Mesenchymal stem cell (in vitro differentiated cells and primary cell): ENCODE results near the gene PNPO.
A peak's percentile ranks its signal among the peaks of the same experiment; 100 is the strongest.

Experiments
- DNase-seq: peaks from one replicate; pipeline ENCODE4 v3.0.0-alpha.2; 2013
- H2AFZ ChIP-seq: one replicate; pipeline ENCODE4 v1.6.1; 2013; ENCODE audit warnings: low read depth, mild to moderate bottlenecking, control low read depth, inconsistent platforms, low read length, moderate library complexity
- H2AK5ac ChIP-seq: 2 replicates; pipeline ENCODE4 v1.6.1; 2013; ENCODE audit warnings: low read length, moderate library complexity, mild to moderate bottlenecking, inconsistent platforms; ENCODE audit not compliant: severe bottlenecking
- H2BK120ac ChIP-seq: one replicate; pipeline ENCODE4 v1.6.1; 2013; ENCODE audit warnings: low read depth, mild to moderate bottlenecking, inconsistent platforms, low read length, moderate library complexity
- H2BK12ac ChIP-seq, 2 experiments: one replicate each; pipeline ENCODE4 v1.6.1; 2013; ENCODE audit warnings: inconsistent platforms in 2 of 2, low read length in 2 of 2, mild to moderate bottlenecking in 2 of 2, moderate library complexity in 2 of 2, control low read depth in 1 of 2
- H2BK15ac ChIP-seq: one replicate; pipeline ENCODE4 v1.6.1; 2013; ENCODE audit warnings: mild to moderate bottlenecking, low read depth, inconsistent platforms; ENCODE audit not compliant: poor library complexity, severe bottlenecking
- H2BK5ac ChIP-seq: 2 replicates; pipeline ENCODE4 v1.6.1; 2013; ENCODE audit warnings: low read depth, mild to moderate bottlenecking, low read length, control low read depth, inconsistent platforms; ENCODE audit not compliant: poor library complexity, severe bottlenecking
- H3K14ac ChIP-seq, 2 experiments: one replicate each; pipeline ENCODE4 v1.6.1; 2013; ENCODE audit warnings: inconsistent platforms in 2 of 2, low read length in 2 of 2, control low read depth in 1 of 2, mild to moderate bottlenecking in 1 of 2, moderate library complexity in 1 of 2
- H3K18ac ChIP-seq, 2 experiments: one replicate each; pipeline ENCODE4 v1.6.1; 2013; ENCODE audit warnings: inconsistent platforms in 2 of 2, low read length in 2 of 2, control low read depth in 1 of 2, low read depth in 1 of 2, mild to moderate bottlenecking in 1 of 2
- H3K23ac ChIP-seq, 2 experiments: one replicate each; pipeline ENCODE4 v1.6.1; 2013; ENCODE audit warnings: inconsistent platforms in 2 of 2, low read length in 2 of 2, mild to moderate bottlenecking in 2 of 2, moderate library complexity in 2 of 2, control low read depth in 1 of 2
- H3K27ac ChIP-seq: 2 replicates; pipeline ENCODE4 v1.5.1; 2013; ENCODE audit warnings: mild to moderate bottlenecking, moderate library complexity, low read length, control low read depth, inconsistent platforms; ENCODE audit not compliant: poor library complexity, severe bottlenecking
- H3K27me3 ChIP-seq, 2 experiments: 2 replicates each; pipeline versions ENCODE4 v1.6.1 to v1.7.0; 2013; ENCODE audit warnings: low read length in 2 of 2, mild to moderate bottlenecking in 2 of 2, moderate library complexity in 2 of 2, control low read depth in 1 of 2, inconsistent platforms in 1 of 2; ENCODE audit not compliant: control insufficient read depth in 1 of 2, insufficient read depth in 1 of 2
- H3K36me3 ChIP-seq, 2 experiments: 2 replicates each; pipeline versions ENCODE4 v1.6.1 to v1.7.0; 2013; ENCODE audit warnings: low read length in 2 of 2, control low read depth in 1 of 2, inconsistent platforms in 1 of 2, low read depth in 1 of 2, mild to moderate bottlenecking in 1 of 2; ENCODE audit not compliant: insufficient read depth in 2 of 2, control insufficient read depth in 1 of 2
- H3K4ac ChIP-seq, 2 experiments: one replicate each; pipeline ENCODE4 v1.6.1; 2013; ENCODE audit warnings: inconsistent platforms in 2 of 2, low read length in 2 of 2, mild to moderate bottlenecking in 2 of 2, moderate library complexity in 2 of 2, control low read depth in 1 of 2, low read depth in 1 of 2
- H3K4me1 ChIP-seq: 2 replicates; pipeline ENCODE4 v1.6.1; 2013; ENCODE audit warnings: low read depth, low read length, control low read depth; ENCODE audit not compliant: control insufficient read depth, insufficient read depth
- H3K4me2 ChIP-seq: 2 replicates; pipeline ENCODE4 v1.6.1; 2013; ENCODE audit warnings: low read length, mild to moderate bottlenecking, inconsistent platforms; ENCODE audit not compliant: poor library complexity, severe bottlenecking
- H3K4me3 ChIP-seq, 2 experiments: 2 replicates each; pipeline versions ENCODE4 v1.5.1 to v1.7.0; 2013; ENCODE audit warnings: low read length in 2 of 2, mild to moderate bottlenecking in 2 of 2, control low read depth in 1 of 2, low read depth in 1 of 2; ENCODE audit not compliant: insufficient read depth in 1 of 2
- H3K79me1 ChIP-seq: replicated peaks from 2 replicates; pipeline ENCODE4 v1.6.1; 2013; ENCODE audit warnings: mild to moderate bottlenecking, control low read depth, low read length, inconsistent platforms; ENCODE audit not compliant: poor library complexity, severe bottlenecking
- H3K9ac ChIP-seq: 2 replicates; pipeline ENCODE4 v1.7.0; 2013; ENCODE audit warnings: mild to moderate bottlenecking, low read length, moderate library complexity
- H3K9me3 ChIP-seq: 2 replicates; pipeline ENCODE4 v1.7.0; 2013; ENCODE audit warnings: mild to moderate bottlenecking, low read length; ENCODE audit not compliant: control insufficient read depth
- H4K8ac ChIP-seq: one replicate; pipeline ENCODE4 v1.6.1; 2013; ENCODE audit warnings: inconsistent platforms, mild to moderate bottlenecking, low read length, moderate library complexity
- H4K91ac ChIP-seq: one replicate; pipeline ENCODE4 v1.6.1; 2013; ENCODE audit warnings: mild to moderate bottlenecking, low read length, inconsistent platforms
- WGBS: methylation state at CpG from one replicate; pipeline ENCODE4 v1.1.7; 2013; ENCODE audit warnings: mixed read lengths; 5-methylcytosine and 5-hydroxymethylcytosine counted together

PNPO gene

GRCh38 chr17:47914306-47914948 is 26.9 kb upstream of the PNPO start:
- H2BK120ac ChIP-seq, result no peak overlapping the region
- no peak overlapping the region for H4K8ac ChIP-seq
- no peak overlapping the region for H2BK12ac ChIP-seq
- DNase-seq, result no peak
- H3K4ac ChIP-seq, result no peak overlapping the region
- H3K9ac ChIP-seq, result no peak overlapping the region
- 77% methylated on average over 4 of the region's 4 CpGs for WGBS
- no peak overlapping the region for H3K4me3 ChIP-seq
- no peak overlapping the region for H3K14ac ChIP-seq
- no peak overlapping the region for H2BK5ac ChIP-seq
- no peak overlapping the region for H2AK5ac ChIP-seq
- no peak overlapping the region for H2AFZ ChIP-seq
- no peak overlapping the region for H3K23ac ChIP-seq
- peaks cover 21% of the 10 kb centered on the region for H3K79me1 ChIP-seq
- no peak overlapping the region for H4K91ac ChIP-seq
- H3K4me1 ChIP-seq, result no peaks in the 10 kb centered on the region
- H3K18ac ChIP-seq, result no peak overlapping the region
- no peak overlapping the region for H3K4me2 ChIP-seq
- no peak overlapping the region for H3K27ac ChIP-seq
- H2BK15ac ChIP-seq, result no peak overlapping the region
- H3K9me3 ChIP-seq, result no peaks in the 10 kb centered on the region
- H3K27me3 ChIP-seq, result no peaks in the 10 kb centered on the region
- H3K36me3 ChIP-seq, result peaks cover 15 to 19% of the 10 kb centered on the region in 2 experiments

- no peak for DNase-seq
- Histone ChIP-seq H3K4me3 (peak overlapping the region in 1 of 2 experiments; percentile 7), H2BK15ac (no peak overlapping the region), H3K23ac (no peak overlapping the region), H4K91ac (no peak overlapping the region), H2AFZ (no peak overlapping the region), H4K8ac (no peak overlapping the region), H3K36me3 (peaks cover 15 to 16% of the 10 kb centered on the region in 2 experiments), H3K9me3 (no peaks in the 10 kb centered on the region), H2AK5ac (no peak overlapping the region), H2BK120ac (no peak overlapping the region), H3K9ac (peak overlapping the region; percentile 51), H3K18ac (no peak overlapping the region), H3K4ac (no peak overlapping the region), H3K27ac (no peak overlapping the region), H3K79me1 (peaks cover 14% of the 10 kb centered on the region), H2BK12ac (no peak overlapping the region), H3K4me2 (no peak overlapping the region), H3K14ac (no peak overlapping the region), H3K27me3 (no peaks in the 10 kb centered on the region), H3K4me1 (no peaks in the 10 kb centered on the region), H2BK5ac (no peak overlapping the region)
- 95% methylated on average over 12 of the region's 12 CpGs for WGBS
Measured at GRCh38 chr17:47915776-47916398, 25.5 kb upstream of the PNPO start.

- WGBS, result 97% methylated on average over 18 of the region's 19 CpGs
Measured at GRCh38 chr17:47916489-47917208, 24.7 kb upstream of the PNPO start.

GRCh38 chr17:47917581-47917980 is 23.8 kb upstream of the PNPO start:
- Histone ChIP-seq H3K9ac (no peak overlapping the region), H3K27me3 (no peaks in the 10 kb centered on the region), H3K4me1 (no peaks in the 10 kb centered on the region), H2AFZ (no peak overlapping the region), H4K8ac (no peak overlapping the region), H4K91ac (no peak overlapping the region), H2BK15ac (no peak overlapping the region), H3K14ac (no peak overlapping the region), H3K9me3 (no peaks in the 10 kb centered on the region), H3K18ac (no peak overlapping the region), H2BK120ac (no peak overlapping the region), H2BK12ac (no peak overlapping the region), H3K23ac (no peak overlapping the region), H2AK5ac (no peak overlapping the region), H3K4me2 (no peak overlapping the region), H3K4me3 (no peak overlapping the region), H3K27ac (no peak overlapping the region), H3K79me1 (peaks cover 10% of the 10 kb centered on the region), H2BK5ac (no peak overlapping the region), H3K4ac (no peak overlapping the region), H3K36me3 (peaks cover 15 to 23% of the 10 kb centered on the region in 2 experiments)
- 100% methylated on average over 2 of the region's 2 CpGs for WGBS
- DNase-seq, result no peak

More at GRCh38 chr17:47916489-47917208, 24.7 kb upstream of the PNPO start:
- no peak overlapping the region for H3K4me2 ChIP-seq
- H3K9me3 ChIP-seq, result no peaks in the 10 kb centered on the region
- H2BK12ac ChIP-seq, result no peak overlapping the region
- H4K91ac ChIP-seq, result no peak overlapping the region
- H3K9ac ChIP-seq, result peak overlapping the region; percentile 51
- peaks cover 15 to 19% of the 10 kb centered on the region in 2 experiments for H3K36me3 ChIP-seq
- peaks cover 12% of the 10 kb centered on the region for H3K79me1 ChIP-seq
- H3K4ac ChIP-seq, result no peak overlapping the region
- H3K27me3 ChIP-seq, result no peaks in the 10 kb centered on the region
- no peak overlapping the region for H2BK5ac ChIP-seq
- no peak for DNase-seq
- no peak overlapping the region for H2BK15ac ChIP-seq
- H2AFZ ChIP-seq, result no peak overlapping the region
- H2AK5ac ChIP-seq, result no peak overlapping the region
- H3K27ac ChIP-seq, result no peak overlapping the region
- H3K18ac ChIP-seq, result no peak overlapping the region
- no peak overlapping the region for H4K8ac ChIP-seq
- H2BK120ac ChIP-seq, result no peak overlapping the region
- H3K4me3 ChIP-seq, result no peak overlapping the region
- no peaks in the 10 kb centered on the region for H3K4me1 ChIP-seq
- no peak overlapping the region for H3K23ac ChIP-seq
- no peak overlapping the region for H3K14ac ChIP-seq
